ENCODE measurements around the gene VAMP8. TPM values are rescaled to one million over a fixed set of nuclear protein-coding genes. Genes with fewer than 3 reads are reported as not detected.
A peak's percentile ranks its signal among the peaks of the same experiment; 100 is the strongest.

Gene VAMP8
- total RNA-seq, 2 donors from 2014 or later = 44.4 to 108 TPM

DNA sequence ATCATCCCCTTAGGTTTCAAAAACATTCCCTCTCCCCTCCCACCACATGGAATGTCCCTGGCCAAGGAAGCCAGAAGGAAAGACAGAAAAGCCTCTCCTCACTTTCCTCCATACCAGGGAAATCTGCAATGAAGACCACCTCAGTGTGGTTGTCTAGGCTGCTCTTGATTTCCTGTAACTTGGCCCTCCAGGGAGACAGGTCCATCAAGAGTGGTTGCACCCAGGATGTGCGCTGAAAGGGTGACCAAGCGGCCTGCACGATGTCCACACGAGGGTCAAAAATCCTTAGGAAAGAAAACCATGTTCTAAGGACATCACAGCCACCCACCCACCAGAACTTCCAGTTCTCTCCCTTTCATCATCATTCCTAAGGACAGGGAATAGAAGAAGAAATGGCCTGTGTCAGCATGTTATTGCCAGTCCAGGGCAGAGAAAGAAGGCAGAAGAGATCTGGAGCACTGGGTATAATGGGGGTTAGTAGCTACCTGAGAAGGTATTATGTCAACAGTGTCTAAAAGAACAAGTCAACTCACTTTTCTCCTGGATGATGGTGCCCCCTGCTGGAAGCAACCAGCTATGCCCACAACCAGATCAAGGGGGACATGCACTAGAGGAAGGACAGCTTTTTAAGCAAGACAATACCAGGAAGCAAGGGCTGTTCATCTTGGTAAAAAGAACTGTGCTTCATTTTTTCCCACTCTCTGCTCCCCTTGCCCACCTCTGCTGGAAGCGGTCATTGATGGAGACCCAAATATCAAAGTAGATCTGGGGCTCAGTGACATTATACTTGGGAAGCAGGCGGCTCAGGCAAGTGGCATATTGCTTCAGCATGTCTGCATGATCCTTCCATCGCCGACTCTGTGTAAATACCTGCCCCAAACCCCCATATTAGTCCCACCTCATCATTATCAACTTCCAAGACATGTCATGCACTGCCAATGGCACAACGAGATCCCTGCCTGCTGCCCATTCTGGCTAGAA lies 25.4 kb upstream of the VAMP8 start:
- no peak overlapping the region for H3K4me3 ChIP-seq
- 65% methylated on average over 9 of the region's 9 CpGs for WGBS
- peak overlapping the region in 1 of 2 donors; percentile 4 for H3K27ac ChIP-seq
- peak; percentile 88 for DNase-seq (ENCODE audit: low spot score)
- peaks cover 0 to 17% of the 10 kb centered on the region in 2 donors for H3K36me3 ChIP-seq
- TF ChIP-seq CTCF (IDR thresholded peaks at IDR 0.05) (peak; percentile 80 to 96 (median 95)), POLR2A (IDR thresholded peaks at IDR 0.05) (no peak), POLR2AphosphoS5 (IDR thresholded peaks at IDR 0.05) (peak; percentile 82)
- intact Hi-C loops (cut with DNase I) = loop anchor here (2.0 kb wide), 1 partner anchor 131 kb away; no protein-coding TSS in a partner anchor
- no peaks in the 10 kb centered on the region for H3K27me3 ChIP-seq (replicated peaks; ENCODE audit: insufficient read depth)
- no peaks in the 10 kb centered on the region for H3K4me1 ChIP-seq (replicated peaks)
- no peaks in the 10 kb centered on the region for H3K9me3 ChIP-seq

DNA sequence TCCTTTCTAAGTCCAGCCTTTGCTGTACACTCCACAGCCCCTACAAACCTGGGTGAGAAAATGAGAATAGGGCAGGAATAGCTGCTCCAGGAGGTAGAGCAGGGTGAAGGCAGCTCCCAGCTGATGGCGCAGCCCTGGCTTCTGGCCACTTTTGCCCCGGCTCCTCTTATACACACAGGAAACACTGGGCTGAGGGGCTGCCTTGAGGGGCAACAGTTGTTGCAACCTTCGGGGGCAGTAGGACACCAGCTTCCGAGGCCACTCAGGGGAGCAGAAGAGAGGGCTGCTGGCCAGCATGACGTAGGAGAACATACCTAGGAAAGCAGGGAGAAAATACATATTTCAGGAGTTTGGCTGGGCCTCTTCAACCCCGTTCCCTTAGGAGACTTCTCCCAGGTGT lies 24.2 kb upstream of the VAMP8 start:
- TF ChIP-seq POLR2A (IDR thresholded peaks at IDR 0.05) (no peak), POLR2AphosphoS5 (IDR thresholded peaks at IDR 0.05) (no peak), CTCF (IDR thresholded peaks at IDR 0.05) (no peak)
- Histone ChIP-seq H3K36me3 (peaks cover 0 to 17% of the 10 kb centered on the region in 2 donors), H3K27ac (no peak overlapping the region), H3K27me3 (replicated peaks; ENCODE audit: insufficient read depth) (no peaks in the 10 kb centered on the region), H3K9me3 (no peaks in the 10 kb centered on the region), H3K4me3 (no peak overlapping the region), H3K4me1 (replicated peaks) (no peaks in the 10 kb centered on the region)
- intact Hi-C loops (cut with DNase I) = loop anchor here (2.0 kb wide), 1 partner anchor 132 kb away; no protein-coding TSS in a partner anchor
- 81% methylated on average over 6 of the region's 6 CpGs for WGBS
- DNase-seq (ENCODE audit: low spot score) = no peak

GRCh38 chr2:85554980-85555612 lies 22.3 kb upstream of the VAMP8 start:
- Histone ChIP-seq H3K27me3 (replicated peaks; ENCODE audit: insufficient read depth) (no peaks in the 10 kb centered on the region), H3K9me3 (no peaks in the 10 kb centered on the region), H3K4me1 (replicated peaks) (peaks cover 3% of the 10 kb centered on the region), H3K27ac (no peak overlapping the region), H3K36me3 (peaks cover 0 to 17% of the 10 kb centered on the region in 2 donors), H3K4me3 (no peak overlapping the region)
- TF ChIP-seq POLR2A (IDR thresholded peaks at IDR 0.05) (no peak), POLR2AphosphoS5 (IDR thresholded peaks at IDR 0.05) (no peak), CTCF (IDR thresholded peaks at IDR 0.05) (no peak)
- WGBS = 93% methylated on average over 3 of the region's 3 CpGs
- no peak for DNase-seq (ENCODE audit: low spot score)
- intact Hi-C loops (cut with DNase I) = no loop called here

DNA sequence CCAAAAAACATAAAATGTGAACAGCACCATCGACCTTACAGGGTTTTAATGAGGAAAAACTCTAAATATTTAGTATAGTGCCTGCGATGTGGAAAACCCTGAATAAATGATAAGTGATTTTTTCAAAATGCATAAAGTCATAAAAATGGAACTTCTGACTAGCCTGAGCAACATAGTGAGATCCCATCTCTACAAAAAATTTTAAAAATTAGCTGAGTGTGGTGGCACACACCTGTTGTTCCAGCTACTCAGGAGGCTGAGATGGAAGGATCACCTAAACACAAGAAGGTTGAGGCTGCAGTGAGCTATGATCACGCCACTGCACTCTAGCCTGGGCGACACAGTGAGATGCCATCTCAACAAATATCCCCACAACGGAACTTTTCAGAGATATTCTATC lies 20.3 kb upstream of the VAMP8 start:
- WGBS = 94% methylated on average over 5 of the region's 5 CpGs
- H3K27me3 ChIP-seq (replicated peaks; ENCODE audit: insufficient read depth) = no peaks in the 10 kb centered on the region
- peaks cover 0 to 12% of the 10 kb centered on the region in 2 donors for H3K36me3 ChIP-seq
- no peak for DNase-seq (ENCODE audit: low spot score)
- no peak overlapping the region for H3K27ac ChIP-seq
- no peaks in the 10 kb centered on the region for H3K9me3 ChIP-seq
- peaks cover 3% of the 10 kb centered on the region for H3K4me1 ChIP-seq (replicated peaks)
- intact Hi-C loops (cut with DNase I) = no loop called here
- TF ChIP-seq CTCF (IDR thresholded peaks at IDR 0.05) (no peak), POLR2AphosphoS5 (IDR thresholded peaks at IDR 0.05) (no peak), POLR2A (IDR thresholded peaks at IDR 0.05) (no peak)
- H3K4me3 ChIP-seq = no peak overlapping the region

Data from prostate gland (tissue), 2 donors.